ENCODE results near the gene SHD. TPM values are rescaled to one million over a fixed set of nuclear protein-coding genes. Genes with fewer than 3 reads are reported as not detected.
"Not testable (repeated sequence)": the region's sequence is repeated elsewhere in the genome, so short reads cannot be mapped to it uniquely, and the experiment has no call there.

The SHD gene
- total RNA-seq, 1 donor from 2014 or later = 0.74 TPM

DNA sequence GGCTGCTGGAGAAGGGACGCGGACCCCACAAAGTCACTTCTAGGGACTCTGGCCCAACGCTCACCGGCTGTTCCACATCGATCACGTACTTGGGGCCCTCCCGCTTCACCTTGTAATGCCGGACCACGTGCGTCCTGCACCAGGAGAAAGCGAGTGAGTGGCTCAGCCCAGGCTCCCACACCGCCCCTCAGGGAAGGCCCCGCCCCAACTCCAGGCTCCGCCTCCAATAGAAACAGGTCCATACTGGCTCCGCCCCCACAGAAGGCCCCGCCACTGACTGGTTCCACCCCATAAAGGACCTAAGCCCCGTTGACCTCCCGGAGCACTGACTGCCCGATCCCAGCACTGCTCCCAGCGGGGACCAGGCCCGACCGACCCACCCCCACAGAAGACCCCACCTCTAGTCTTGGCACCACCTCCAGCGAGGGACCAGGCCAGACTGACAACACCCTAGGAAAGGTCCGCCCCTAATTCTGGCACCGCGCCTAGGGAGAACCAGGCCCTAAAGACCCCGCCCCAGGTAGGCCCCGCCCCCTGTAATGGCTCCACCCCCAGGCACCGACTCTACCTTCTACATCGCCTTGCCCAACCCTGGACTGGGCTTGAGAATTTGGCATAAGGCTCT is 48.3 kb downstream of the SHD start:
- H3K27ac Mint-ChIP-seq = peak overlapping the region; percentile 81
- peak; percentile 56 for DNase-seq (ENCODE audit: low spot score, unreplicated experiment)
- TF ChIP-seq, protein P1, sequence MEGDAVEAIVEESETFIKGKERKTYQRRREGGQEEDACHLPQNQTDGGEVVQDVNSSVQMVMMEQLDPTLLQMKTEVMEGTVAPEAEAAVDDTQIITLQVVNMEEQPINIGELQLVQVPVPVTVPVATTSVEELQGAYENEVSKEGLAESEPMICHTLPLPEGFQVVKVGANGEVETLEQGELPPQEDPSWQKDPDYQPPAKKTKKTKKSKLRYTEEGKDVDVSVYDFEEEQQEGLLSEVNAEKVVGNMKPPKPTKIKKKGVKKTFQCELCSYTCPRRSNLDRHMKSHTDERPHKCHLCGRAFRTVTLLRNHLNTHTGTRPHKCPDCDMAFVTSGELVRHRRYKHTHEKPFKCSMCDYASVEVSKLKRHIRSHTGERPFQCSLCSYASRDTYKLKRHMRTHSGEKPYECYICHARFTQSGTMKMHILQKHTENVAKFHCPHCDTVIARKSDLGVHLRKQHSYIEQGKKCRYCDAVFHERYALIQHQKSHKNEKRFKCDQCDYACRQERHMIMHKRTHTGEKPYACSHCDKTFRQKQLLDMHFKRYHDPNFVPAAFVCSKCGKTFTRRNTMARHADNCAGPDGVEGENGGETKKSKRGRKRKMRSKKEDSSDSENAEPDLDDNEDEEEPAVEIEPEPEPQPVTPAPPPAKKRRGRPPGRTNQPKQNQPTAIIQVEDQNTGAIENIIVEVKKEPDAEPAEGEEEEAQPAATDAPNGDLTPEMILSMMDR (IDR thresholded peaks at IDR 0.05; ENCODE audit: unreplicated experiment) = no peak
- H3K36me3 Mint-ChIP-seq (ENCODE audit: insufficient read depth) = peaks cover 4% of the 10 kb centered on the region
- H3K27me3 Mint-ChIP-seq = peaks cover 9% of the 10 kb centered on the region
- H3K4me1 Mint-ChIP-seq (ENCODE audit: low read depth) = peaks cover 2% of the 10 kb centered on the region
- H3K9me3 Mint-ChIP-seq (ENCODE audit: low read depth) = no peaks in the 10 kb centered on the region
- H3K4me3 Mint-ChIP-seq (ENCODE audit: low read depth) = peak overlapping the region; percentile 60

DNA sequence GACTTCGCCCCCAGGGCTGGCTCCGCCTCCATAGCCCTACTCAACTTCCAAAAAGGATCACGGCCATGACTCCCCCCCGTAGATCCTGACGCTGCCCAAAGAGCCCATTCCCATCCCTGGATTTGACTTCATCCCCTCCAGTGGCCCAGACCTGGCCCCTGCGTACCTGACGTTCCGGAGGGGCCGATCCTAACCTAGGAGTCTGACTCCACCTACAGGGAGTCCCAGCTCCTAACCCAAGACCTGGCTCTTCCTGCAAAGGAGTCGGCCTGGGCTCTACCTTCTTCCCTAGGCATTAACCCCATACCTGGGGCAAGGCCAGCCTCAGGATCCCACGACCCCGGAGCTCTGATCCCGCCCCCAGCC is 48.8 kb downstream of the SHD start:
- peak overlapping the region; percentile 60 for H3K4me3 Mint-ChIP-seq (ENCODE audit: low read depth)
- peaks cover 2% of the 10 kb centered on the region for H3K4me1 Mint-ChIP-seq (ENCODE audit: low read depth)
- TF ChIP-seq, protein P1 (IDR thresholded peaks at IDR 0.05; ENCODE audit: unreplicated experiment) = no peak
- H3K27ac Mint-ChIP-seq = peak overlapping the region; percentile 81
- H3K36me3 Mint-ChIP-seq (ENCODE audit: insufficient read depth) = peaks cover 4% of the 10 kb centered on the region
- H3K9me3 Mint-ChIP-seq (ENCODE audit: low read depth) = no peaks in the 10 kb centered on the region
- peaks cover 9% of the 10 kb centered on the region for H3K27me3 Mint-ChIP-seq
- no peak for DNase-seq (ENCODE audit: low spot score, unreplicated experiment)

DNA sequence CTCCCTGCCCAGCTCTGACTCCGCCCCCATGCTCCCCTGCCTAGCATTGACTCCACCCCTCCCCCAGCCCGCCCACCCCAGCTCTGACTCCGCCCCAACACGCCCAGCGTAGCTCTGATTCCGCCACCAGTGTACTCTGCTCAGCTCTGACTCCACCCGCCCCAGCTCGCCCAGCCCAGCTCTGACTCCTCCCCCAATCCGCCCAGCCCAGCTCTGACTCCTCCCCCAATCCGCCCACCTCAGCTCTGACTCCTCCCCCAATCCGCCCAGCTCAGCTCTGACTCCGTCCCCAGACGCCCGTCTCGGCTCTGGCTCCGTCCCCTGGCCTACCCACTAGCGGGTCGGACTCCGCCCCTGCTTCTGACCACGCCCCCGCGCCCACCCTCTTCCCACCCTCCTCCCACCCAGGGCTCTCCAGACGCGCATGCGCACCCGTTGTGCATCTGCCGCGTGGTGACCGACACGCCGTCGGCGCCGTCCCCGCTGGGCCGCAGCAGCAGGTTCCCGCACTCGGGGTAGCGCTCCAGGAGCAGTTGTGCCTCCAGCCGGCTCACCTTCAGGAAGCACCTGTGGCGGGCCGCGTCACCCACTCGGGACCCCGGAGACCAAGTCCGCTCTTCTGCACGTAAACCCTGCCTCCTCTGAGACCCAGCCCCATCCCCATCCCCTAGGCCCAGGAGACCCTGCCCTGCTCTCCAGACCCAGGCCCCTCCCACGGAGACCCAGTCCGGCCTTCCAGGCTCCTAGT is 49.4 kb downstream of the SHD start:
- H3K4me3 Mint-ChIP-seq (ENCODE audit: low read depth) = peak overlapping the region; percentile 65

DNA sequence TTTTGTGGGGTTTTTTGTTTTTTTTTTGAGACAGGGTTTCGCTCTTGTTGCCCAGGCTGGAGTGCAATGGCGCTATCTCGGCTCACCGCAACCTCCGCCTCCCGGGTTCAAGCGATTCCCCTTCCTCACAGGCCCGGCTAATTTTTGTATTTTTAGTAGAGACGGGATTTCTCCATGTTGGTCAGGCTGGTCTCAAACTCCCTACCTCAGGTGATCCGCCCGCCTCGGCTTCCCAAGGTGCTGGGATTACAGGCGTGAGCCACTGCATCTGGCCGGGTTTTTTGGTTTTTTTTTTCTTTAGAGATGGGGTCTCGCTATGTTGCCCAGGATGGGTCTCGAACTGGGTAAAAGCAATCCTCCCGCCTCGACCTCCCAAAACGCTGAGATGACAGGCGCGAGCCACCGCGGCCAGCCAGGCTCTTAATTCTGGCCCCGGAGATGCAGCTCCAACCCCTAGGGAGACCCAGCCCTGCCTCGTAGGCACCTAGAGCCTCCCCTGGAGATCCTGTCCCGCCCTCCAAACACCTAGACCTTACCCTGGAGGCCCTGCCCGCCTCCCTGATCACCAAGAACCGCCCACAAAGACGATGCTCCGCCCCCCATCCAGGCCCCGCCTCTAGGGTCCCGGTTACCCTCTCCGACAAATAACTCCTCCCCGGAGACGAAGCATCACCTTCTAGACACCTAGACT is 50.1 kb downstream of the SHD start:
- not testable (repeated sequence) for H3K27ac Mint-ChIP-seq; H3K4me1 Mint-ChIP-seq (ENCODE audit: low read depth); H3K27me3 Mint-ChIP-seq; H3K9me3 Mint-ChIP-seq (ENCODE audit: low read depth); H3K36me3 Mint-ChIP-seq (ENCODE audit: insufficient read depth); DNase-seq (ENCODE audit: low spot score, unreplicated experiment)
- H3K4me3 Mint-ChIP-seq (ENCODE audit: low read depth) = peak overlapping the region; percentile 65

More for the DNA sequence above, 49.4 kb downstream of the SHD start:
- H3K36me3 Mint-ChIP-seq (ENCODE audit: insufficient read depth) = peaks cover 4% of the 10 kb centered on the region
- TF ChIP-seq, protein P1 (IDR thresholded peaks at IDR 0.05; ENCODE audit: unreplicated experiment) = no peak
- peaks cover 9% of the 10 kb centered on the region for H3K27me3 Mint-ChIP-seq
- H3K4me1 Mint-ChIP-seq (ENCODE audit: low read depth) = peaks cover 2% of the 10 kb centered on the region
- H3K9me3 Mint-ChIP-seq (ENCODE audit: low read depth) = no peaks in the 10 kb centered on the region
- H3K27ac Mint-ChIP-seq = no peak overlapping the region
- peak; percentile 96 for DNase-seq (ENCODE audit: low spot score, unreplicated experiment)

DNA sequence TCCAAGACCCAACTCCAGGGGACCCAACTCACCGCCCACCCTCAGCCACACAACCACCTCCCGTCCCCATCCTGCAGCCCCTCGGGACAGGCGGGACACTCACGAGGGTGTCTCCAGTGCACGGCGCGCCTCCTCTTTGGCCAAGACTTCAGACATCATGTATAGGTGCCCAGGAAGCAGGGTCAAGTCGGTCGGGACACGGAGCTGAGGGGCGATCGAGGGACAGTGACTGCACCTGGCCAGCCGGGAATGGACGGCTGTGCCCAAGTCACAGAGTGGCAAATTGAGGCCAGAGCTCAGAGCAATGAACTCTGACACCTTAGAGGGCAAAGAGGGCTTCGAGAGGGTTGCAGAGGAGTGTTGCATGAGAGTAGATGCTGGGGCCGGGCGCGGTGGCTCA is 50.8 kb downstream of the SHD start:
- Mint-ChIP-seq H3K4me1 (ENCODE audit: low read depth) (peaks cover 2% of the 10 kb centered on the region), H3K27ac (no peak overlapping the region), H3K9me3 (ENCODE audit: low read depth) (no peaks in the 10 kb centered on the region), H3K4me3 (ENCODE audit: low read depth) (no peak overlapping the region), H3K36me3 (ENCODE audit: insufficient read depth) (peaks cover 3% of the 10 kb centered on the region), H3K27me3 (peaks cover 9% of the 10 kb centered on the region)
- TF ChIP-seq, protein P1 (IDR thresholded peaks at IDR 0.05; ENCODE audit: unreplicated experiment) = no peak
- no peak for DNase-seq (ENCODE audit: low spot score, unreplicated experiment)
